ENCODE measurements around the gene BAG5.

Gene BAG5

GRCh38 chr14:103524002-103524935, 38.2 kb downstream of the BAG5 start:
- no peak for DNase-seq (ENCODE audit: low read depth)
- H3K4me3 ChIP-seq (replicated peaks; ENCODE audit: low read depth, low read length) = no peak overlapping the region
- no peak for TF ChIP-seq CTCF (IDR thresholded peaks at IDR 0.05; ENCODE audit: low read length, missing control alignments)

- DNase-seq (ENCODE audit: low read depth) = no peak
- TF ChIP-seq CTCF (IDR thresholded peaks at IDR 0.05; ENCODE audit: low read length, missing control alignments) = no peak
Measured at GRCh38 chr14:103523575-103523954, 38.9 kb downstream of the BAG5 start.

GRCh38 chr14:103522649-103523574, 39.5 kb downstream of the BAG5 start, which contains the start of gene CKB:
Gene CKB (minus strand): TSS chr14:103522830. CDS start chr14:103522493, 337 bp downstream.
- peak within 1 kb of the TSS; percentile 40 for H3K4me3 ChIP-seq (replicated peaks; ENCODE audit: low read depth, low read length)

More at GRCh38 chr14:103523575-103523954, 38.9 kb downstream of the BAG5 start:
- no peak overlapping the region for H3K4me3 ChIP-seq (replicated peaks; ENCODE audit: low read depth, low read length)

GRCh38 chr14:103521951-103522563, 40.4 kb downstream of the BAG5 start:
- no peak for DNase-seq (ENCODE audit: low read depth)
- H3K4me3 ChIP-seq (replicated peaks; ENCODE audit: low read depth, low read length) = peak overlapping the region; percentile 40
- no peak for TF ChIP-seq CTCF (IDR thresholded peaks at IDR 0.05; ENCODE audit: low read length, missing control alignments)

More at GRCh38 chr14:103522649-103523574, 39.5 kb downstream of the BAG5 start, which contains the start of gene CKB:
- DNase-seq (ENCODE audit: low read depth) = peak; percentile 50
- no peak for TF ChIP-seq CTCF (IDR thresholded peaks at IDR 0.05; ENCODE audit: low read length, missing control alignments)

GRCh38 chr14:103521438-103521950, 41.0 kb downstream of the BAG5 start:
- TF ChIP-seq CTCF (IDR thresholded peaks at IDR 0.05; ENCODE audit: low read length, missing control alignments) = no peak
- no peak for DNase-seq (ENCODE audit: low read depth)
- H3K4me3 ChIP-seq (replicated peaks; ENCODE audit: low read depth, low read length) = peak overlapping the region; percentile 40
